ENCODE measurements around the gene SH3BP5L. TPM values are rescaled to one million over a fixed set of nuclear protein-coding genes. Genes with fewer than 3 reads are reported as not detected.
A peak's percentile ranks its signal among the peaks of the same experiment; 100 is the strongest.

Gene SH3BP5L
- total and polyA plus RNA-seq, 2 of the 4 experiments (the other 2 are of a cell fraction), result 23.3 to 35.9 TPM

DNA sequence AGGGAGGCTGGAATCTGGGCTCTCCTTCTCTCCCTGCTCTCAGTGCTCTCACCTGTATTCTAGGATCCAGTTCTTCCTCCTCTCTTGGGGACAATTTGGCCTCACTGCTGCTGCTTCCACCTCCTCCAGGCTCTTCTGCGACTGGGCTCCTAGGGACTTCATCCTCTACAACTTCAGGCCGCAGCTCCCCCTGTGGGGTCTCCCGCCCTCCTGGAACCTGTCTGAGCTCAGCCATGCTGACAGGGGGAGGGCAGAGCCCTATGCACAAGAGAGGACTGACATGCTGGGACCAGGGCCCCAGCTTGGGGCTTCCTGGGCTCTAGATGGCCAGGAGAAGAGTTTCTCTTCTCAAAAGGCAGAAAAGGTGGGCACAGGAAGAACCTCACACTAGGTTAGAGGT lies 1.0 kb downstream of the SH3BP5L start:
- Histone ChIP-seq H2BK20ac (ENCODE audit: low read depth, low read length) (no peak overlapping the region), H3K4me1 (ENCODE audit: control insufficient read depth, insufficient read depth, low read length) (peaks cover 24% of the 10 kb centered on the region), H3K56ac (ENCODE audit: extremely low read depth, insufficient read depth, low read length) (0 out of 2 replicates have a peak overlapping the region, but pooled peaks have one; percentile 90), H2AK5ac (ENCODE audit: low read depth, low read length) (peak overlapping the region; percentile 94; the same call in 1 of the 2 replicates), H3K27me3 (ENCODE audit: control insufficient read depth, insufficient read depth, low read length) (no peaks in the 10 kb centered on the region), H3K79me1 (ENCODE audit: low read depth in 1 of 2, low read length in 2 of 2) (peaks cover 26 to 66% of the 10 kb centered on the region in 2 experiments), H2AFZ (replicated peaks; ENCODE audit: low read length, poor library complexity) (no peak overlapping the region), H3K4me2 (ENCODE audit: low read depth, low read length) (peak overlapping the region; percentile 84), H4K91ac (ENCODE audit: insufficient read depth, low read depth, low read length) (peak overlapping the region; percentile 25), H3K9me1 (ENCODE audit: insufficient read depth, low read length) (peaks cover 29% of the 10 kb centered on the region), H3K18ac (ENCODE audit: low read depth, low read length) (no peak overlapping the region), H3K27ac (ENCODE audit: insufficient read depth, low read length) (peak overlapping the region; percentile 91), H3K36me3 (ENCODE audit: control insufficient read depth, insufficient read depth, low read length) (peaks cover 13% of the 10 kb centered on the region), H3K4me3 (ENCODE audit: insufficient read depth, low read depth, low read length) (peak overlapping the region; percentile 79; the same call in 1 of the 2 replicates), H3K14ac (replicated peaks; ENCODE audit: low read depth, low read length) (0 out of 2 replicates have a peak overlapping the region, but pooled peaks have one; percentile 93), H3K4ac (ENCODE audit: low read depth, low read length) (peak overlapping the region; percentile 96), H2BK15ac (ENCODE audit: low read depth, low read length) (0 out of 3 replicates have a peak overlapping the region, but pooled peaks have one; percentile 57), H4K20me1 (ENCODE audit: insufficient read depth, low read length) (peaks cover 24% of the 10 kb centered on the region; the same call in 1 of the 2 replicates), H2BK5ac (ENCODE audit: low read depth, low read length, poor library complexity, severe bottlenecking) (no peak overlapping the region), H3K9ac (ENCODE audit: low read depth, low read length) (peak overlapping the region; percentile 94; the same call in 1 of the 2 replicates), H4K8ac (ENCODE audit: low read depth in 2 of 2, low read length in 2 of 2) (peak overlapping the region in 1 of 2 experiments; percentile 37; a peak in 1 of 4 replicates), H3K23ac (ENCODE audit: low read depth, low read length) (peak overlapping the region; percentile 65; the same call in 1 of the 2 replicates), H2AK9ac (replicated peaks; ENCODE audit: low read depth, low read length, poor library complexity) (peak overlapping the region; percentile 100), H2BK120ac (ENCODE audit: low read depth, low read length) (peak overlapping the region; percentile 39; the same call in 1 of the 2 replicates), H3K9me3 (ENCODE audit: control insufficient read depth, insufficient read depth, low read length) (no peaks in the 10 kb centered on the region), H4K5ac (ENCODE audit: low read depth, low read length) (no peak overlapping the region)
- ChIA-PET CTCF (no interaction called here), POLR2A (ENCODE audit: unreplicated experiment) (no interaction called here)
- dilution Hi-C loops (cut with HindIII; ENCODE audit: low sequenced_read_pairs, unreplicated experiment) (no loop called here), in situ Hi-C loops (cut with MboI; ENCODE audit: low sequenced_read_pairs) (no loop called here), intact Hi-C loops (cut with micrococcal nuclease) (no loop called here)
- no CpG with 5 or more reads among the region's 3 CpGs for WGBS, 2 experiments (ENCODE audit: extremely low coverage in 2 of 2, insufficient read length in 1 of 2)
- TSS peak; percentile 74 for BruUV-seq (replicated peaks)
- ATAC-seq (ENCODE audit: low read depth) (no peak), DNase-seq (no peak)
- TF ChIP-seq, protein P1, sequence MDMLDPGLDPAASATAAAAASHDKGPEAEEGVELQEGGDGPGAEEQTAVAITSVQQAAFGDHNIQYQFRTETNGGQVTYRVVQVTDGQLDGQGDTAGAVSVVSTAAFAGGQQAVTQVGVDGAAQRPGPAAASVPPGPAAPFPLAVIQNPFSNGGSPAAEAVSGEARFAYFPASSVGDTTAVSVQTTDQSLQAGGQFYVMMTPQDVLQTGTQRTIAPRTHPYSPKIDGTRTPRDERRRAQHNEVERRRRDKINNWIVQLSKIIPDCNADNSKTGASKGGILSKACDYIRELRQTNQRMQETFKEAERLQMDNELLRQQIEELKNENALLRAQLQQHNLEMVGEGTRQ (IDR thresholded peaks at IDR 0.05; ENCODE audit: low read depth, low read length), result no peak
- TF ChIP-seq, protein P2, sequence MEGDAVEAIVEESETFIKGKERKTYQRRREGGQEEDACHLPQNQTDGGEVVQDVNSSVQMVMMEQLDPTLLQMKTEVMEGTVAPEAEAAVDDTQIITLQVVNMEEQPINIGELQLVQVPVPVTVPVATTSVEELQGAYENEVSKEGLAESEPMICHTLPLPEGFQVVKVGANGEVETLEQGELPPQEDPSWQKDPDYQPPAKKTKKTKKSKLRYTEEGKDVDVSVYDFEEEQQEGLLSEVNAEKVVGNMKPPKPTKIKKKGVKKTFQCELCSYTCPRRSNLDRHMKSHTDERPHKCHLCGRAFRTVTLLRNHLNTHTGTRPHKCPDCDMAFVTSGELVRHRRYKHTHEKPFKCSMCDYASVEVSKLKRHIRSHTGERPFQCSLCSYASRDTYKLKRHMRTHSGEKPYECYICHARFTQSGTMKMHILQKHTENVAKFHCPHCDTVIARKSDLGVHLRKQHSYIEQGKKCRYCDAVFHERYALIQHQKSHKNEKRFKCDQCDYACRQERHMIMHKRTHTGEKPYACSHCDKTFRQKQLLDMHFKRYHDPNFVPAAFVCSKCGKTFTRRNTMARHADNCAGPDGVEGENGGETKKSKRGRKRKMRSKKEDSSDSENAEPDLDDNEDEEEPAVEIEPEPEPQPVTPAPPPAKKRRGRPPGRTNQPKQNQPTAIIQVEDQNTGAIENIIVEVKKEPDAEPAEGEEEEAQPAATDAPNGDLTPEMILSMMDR (conservative IDR thresholded peaks at IDR 0.05; ENCODE audit: low read depth, low read length), result no peak
- TF ChIP-seq MXI1 (IDR thresholded peaks at IDR 0.05; ENCODE audit: borderline replicate concordance, low read depth, low read length), result no peak
- no peak for TF ChIP-seq POLR2A (IDR thresholded peaks at IDR 0.05; ENCODE audit: low read depth, low read length)
- no peak for TF ChIP-seq MAFK (IDR thresholded peaks at IDR 0.05; ENCODE audit: low read depth, low read length)
- TF ChIP-seq SMC3 (IDR thresholded peaks at IDR 0.05; ENCODE audit: low read depth, low read length), result no peak
- TF ChIP-seq NFE2L2 (IDR thresholded peaks at IDR 0.05; ENCODE audit: low read depth, low read length), result no peak
- TF ChIP-seq RCOR1 (IDR thresholded peaks at IDR 0.05; ENCODE audit: insufficient replicate concordance, low read length), result no peak
- TF ChIP-seq CHD1 (IDR thresholded peaks at IDR 0.05; ENCODE audit: low read depth, low read length), result no peak
- TF ChIP-seq CEBPB (IDR thresholded peaks at IDR 0.05; ENCODE audit: low read depth, low read length), result no peak
- no peak for TF ChIP-seq RFX5 (IDR thresholded peaks at IDR 0.05; ENCODE audit: low read depth, low read length)
- TF ChIP-seq MAZ (IDR thresholded peaks at IDR 0.05; ENCODE audit: borderline replicate concordance, low read depth, low read length), result no peak
- no peak for TF ChIP-seq BHLHE40 (IDR thresholded peaks at IDR 0.05; ENCODE audit: low read depth, low read length)
- TF ChIP-seq RAD21 (IDR thresholded peaks at IDR 0.05; ENCODE audit: low read length), result no peak
- no peak for TF ChIP-seq FOS (IDR thresholded peaks at IDR 0.05; ENCODE audit: low read depth, low read length)

Data from IMR-90 (cell line).